GM18867 (cell line): Measurements from ENCODE around the gene SF3A2.

Experiments used
- ATAC-seq: cut with Tn5 transposase; IDR thresholded peaks from one replicate; pipeline ENCODE4 v1.9.1; 2021; ENCODE audit warnings: mild to moderate bottlenecking, moderate library complexity; ENCODE audit not compliant: unreplicated experiment

The SF3A2 gene

GRCh38 chr19:2226051-2226839 lies 10.4 kb upstream of the SF3A2 start:
- ATAC-seq, result no peak

- no peak for ATAC-seq
Measured at GRCh38 chr19:2226840-2227360, 9.7 kb upstream of the SF3A2 start.

GRCh38 chr19:2227415-2228156 lies 9.0 kb upstream of the SF3A2 start:
- ATAC-seq, result peak; percentile 38

- no peak for ATAC-seq
Measured at GRCh38 chr19:2228157-2229030, 8.2 kb upstream of the SF3A2 start.

- no peak for ATAC-seq
Measured at GRCh38 chr19:2229103-2230032, 7.3 kb upstream of the SF3A2 start.

GRCh38 chr19:2230033-2230531 lies 6.5 kb upstream of the SF3A2 start:
- no peak for ATAC-seq

- ATAC-seq, result no peak
Measured at GRCh38 chr19:2230807-2231533, 5.7 kb upstream of the SF3A2 start.

- no peak for ATAC-seq
Measured at GRCh38 chr19:2231621-2232221, 4.9 kb upstream of the SF3A2 start.

GRCh38 chr19:2232286-2233151 lies 4.1 kb upstream of the SF3A2 start:
- no peak for ATAC-seq

- no peak for ATAC-seq
Measured at GRCh38 chr19:2233601-2234280, 2.9 kb upstream of the SF3A2 start.

- no peak for ATAC-seq
Measured at GRCh38 chr19:2234996-2235380, 1.6 kb upstream of the SF3A2 start.

GRCh38 chr19:2235381-2236063 lies 1.1 kb upstream of the SF3A2 start:
- ATAC-seq, result peak; percentile 4

- no peak for ATAC-seq
Measured at GRCh38 chr19:2236064-2236313, 635 bp upstream of the SF3A2 start.

- no peak for ATAC-seq
Measured at GRCh38 chr19:2237051-2237868, 636 bp downstream of the SF3A2 start.

- ATAC-seq, result no peak
Measured at GRCh38 chr19:2237869-2238153, 1.2 kb downstream of the SF3A2 start.

GRCh38 chr19:2239173-2239572 lies 2.5 kb downstream of the SF3A2 start:
- ATAC-seq, result no peak
